HG03196 (cell line): ENCODE results near the gene MRGPRX2.

Experiments
- ATAC-seq: cut with Tn5 transposase; IDR thresholded peaks from one replicate; pipeline ENCODE4 v1.9.1; 2021; ENCODE audit not compliant: unreplicated experiment

The MRGPRX2 gene

DNA sequence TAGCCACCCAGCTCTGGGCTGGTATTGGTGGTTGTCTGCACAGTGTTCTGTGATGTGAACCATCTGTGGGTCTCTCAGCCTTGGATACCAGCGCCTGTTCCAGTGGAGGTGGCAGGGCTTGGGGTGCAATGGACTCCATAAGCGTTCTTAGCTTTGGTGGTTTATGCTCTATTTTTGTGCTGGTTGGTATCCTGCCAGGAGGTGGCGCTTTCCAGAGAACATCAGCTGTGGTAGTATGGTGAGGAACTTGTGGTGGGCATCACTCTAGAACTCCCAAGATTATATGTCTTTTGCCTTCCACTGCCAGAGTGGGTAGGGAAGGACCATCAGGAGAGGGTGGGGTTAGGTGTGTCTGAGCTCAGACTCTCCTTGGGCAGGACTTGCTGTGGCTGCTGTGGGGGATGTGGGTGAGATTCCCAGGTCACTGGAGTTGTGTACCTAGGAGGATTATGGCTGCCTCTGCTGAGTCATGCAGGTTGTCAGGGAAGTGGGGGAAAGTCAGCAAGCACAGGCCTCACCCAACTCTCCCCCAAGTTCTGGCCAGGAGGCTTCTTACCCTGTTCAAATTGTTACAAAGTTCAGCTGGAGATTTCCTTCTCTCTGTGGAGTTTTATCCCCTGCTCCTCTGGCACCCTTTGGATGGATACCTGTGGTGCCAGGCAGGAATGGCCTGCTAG lies 47.2 kb downstream of the MRGPRX2 start:
- no peak for ATAC-seq

- no peak for ATAC-seq
Observed at GRCh38 chr11:19012636-19013035, 47.9 kb downstream of the MRGPRX2 start.
